Calu3 (cell line): ENCODE measurements around the gene PROZ. TPM values are rescaled to one million over a fixed set of nuclear protein-coding genes. Genes with fewer than 3 reads are reported as not detected.
A peak's percentile ranks its signal among the peaks of the same experiment; 100 is the strongest.

Experiments used
- BruUV-seq: library from RNA; stranded (reverse); fragments of 400-500 nt; replicated peaks from 2 replicates; lab custom pipeline; 2021; lab: Mats Ljungman, UMichigan
- CTCF ChIA-PET: fragments of 300-600 bp; sonication (Branson Sonifier 250); formaldehyde crosslinking; loops from one replicate; lab custom pipeline; 2022; ENCODE audit warnings: antibody characterized with exemption; lab: Charles Lee
- DNase-seq: peaks from one replicate; pipeline ENCODE4 v3.0.0; 2022
- H3K27ac Mint-ChIP-seq: one replicate; pipeline ENCODE4 v1.8.0; 2022; ENCODE audit warnings: mixed read lengths; ENCODE audit not compliant: unreplicated experiment
- H3K27me3 Mint-ChIP-seq: one replicate; pipeline ENCODE4 v1.8.0; 2022; ENCODE audit warnings: mixed read lengths; ENCODE audit not compliant: unreplicated experiment
- H3K36me3 Mint-ChIP-seq: one replicate; pipeline ENCODE4 v1.8.0; 2022; ENCODE audit warnings: mild to moderate bottlenecking, moderate library complexity, mixed read lengths; ENCODE audit not compliant: insufficient read depth, unreplicated experiment
- H3K4me1 Mint-ChIP-seq: one replicate; pipeline ENCODE4 v1.8.0; 2022; ENCODE audit warnings: mild to moderate bottlenecking, low read depth, mixed read lengths; ENCODE audit not compliant: unreplicated experiment
- H3K4me3 Mint-ChIP-seq: one replicate; pipeline ENCODE4 v1.8.0; 2022; ENCODE audit warnings: mild to moderate bottlenecking, low read depth, moderate library complexity, mixed read lengths; ENCODE audit not compliant: unreplicated experiment
- H3K9me3 Mint-ChIP-seq: one replicate; pipeline ENCODE4 v1.8.0; 2022; ENCODE audit warnings: low read depth, mixed read lengths; ENCODE audit not compliant: unreplicated experiment
- intact Hi-C: fragments of 100-400 bp; cut with micrococcal nuclease; formaldehyde crosslinking; loops from one replicate; pipeline ENCODE4 v1.10.0; 2022; ENCODE audit not compliant: unreplicated experiment
- total RNA-seq: library from RNA; stranded (reverse); gene quantifications from 2 replicates; pipeline ENCODE4 v1.2.3, GENCODE V29; 2022
- TF ChIP-seq, protein P1 (sequence below): fragments of 200-600 bp; IDR thresholded peaks from one replicate; pipeline ENCODE4 v1.8.0; 2022; ENCODE audit warnings: antibody characterized with exemption; ENCODE audit not compliant: unreplicated experiment

Gene PROZ
- total RNA-seq, 1 experiment from 2014 or later = not detected

DNA sequence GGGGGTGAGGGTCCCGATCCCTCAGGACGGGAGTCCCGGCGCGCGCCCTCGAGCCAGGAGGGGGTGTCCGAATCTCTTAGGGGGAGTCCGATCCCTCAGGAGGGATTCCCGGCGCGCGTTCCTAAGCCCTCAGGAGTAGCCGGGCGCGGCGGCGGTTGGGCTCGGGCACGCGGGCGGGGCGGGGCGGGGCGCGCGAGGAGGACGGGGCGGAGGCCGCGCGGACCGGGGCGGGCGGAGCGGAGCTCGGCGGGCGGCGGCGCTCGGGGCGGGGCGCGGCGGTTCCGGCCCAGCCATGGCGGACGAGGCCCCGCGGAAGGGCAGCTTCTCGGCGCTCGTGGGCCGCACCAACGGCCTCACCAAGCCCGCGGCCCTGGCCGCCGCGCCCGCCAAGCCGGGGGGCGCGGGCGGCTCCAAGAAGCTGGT lies 50.9 kb downstream of the PROZ start, which contains the start of gene CUL4A:
Gene CUL4A (plus strand): TSS at position 278 of the 423 bp plus-strand sequence. CDS start 15 bp downstream, at position 293.
- no peaks in the 10 kb centered on the region for H3K27me3 Mint-ChIP-seq
- H3K9me3 Mint-ChIP-seq = no peaks in the 10 kb centered on the region
- H3K4me3 Mint-ChIP-seq = peak within 1 kb of the TSS; percentile 67
- CTCF ChIA-PET = interaction anchor here (0.8 kb wide), 1 partner anchor 164 kb away, joined by 5 read pairs; no protein-coding TSS in a partner anchor
- peaks cover 14% of the 10 kb centered on the region for H3K36me3 Mint-ChIP-seq
- TF ChIP-seq, protein P1, sequence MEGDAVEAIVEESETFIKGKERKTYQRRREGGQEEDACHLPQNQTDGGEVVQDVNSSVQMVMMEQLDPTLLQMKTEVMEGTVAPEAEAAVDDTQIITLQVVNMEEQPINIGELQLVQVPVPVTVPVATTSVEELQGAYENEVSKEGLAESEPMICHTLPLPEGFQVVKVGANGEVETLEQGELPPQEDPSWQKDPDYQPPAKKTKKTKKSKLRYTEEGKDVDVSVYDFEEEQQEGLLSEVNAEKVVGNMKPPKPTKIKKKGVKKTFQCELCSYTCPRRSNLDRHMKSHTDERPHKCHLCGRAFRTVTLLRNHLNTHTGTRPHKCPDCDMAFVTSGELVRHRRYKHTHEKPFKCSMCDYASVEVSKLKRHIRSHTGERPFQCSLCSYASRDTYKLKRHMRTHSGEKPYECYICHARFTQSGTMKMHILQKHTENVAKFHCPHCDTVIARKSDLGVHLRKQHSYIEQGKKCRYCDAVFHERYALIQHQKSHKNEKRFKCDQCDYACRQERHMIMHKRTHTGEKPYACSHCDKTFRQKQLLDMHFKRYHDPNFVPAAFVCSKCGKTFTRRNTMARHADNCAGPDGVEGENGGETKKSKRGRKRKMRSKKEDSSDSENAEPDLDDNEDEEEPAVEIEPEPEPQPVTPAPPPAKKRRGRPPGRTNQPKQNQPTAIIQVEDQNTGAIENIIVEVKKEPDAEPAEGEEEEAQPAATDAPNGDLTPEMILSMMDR = no peak
- H3K4me1 Mint-ChIP-seq = no peaks in the 10 kb centered on the region
- no peak within 1 kb of the TSS for H3K27ac Mint-ChIP-seq
- intact Hi-C loops = no loop called here
- DNase-seq = peak; percentile 56
- BruUV-seq = no TSS peak

DNA sequence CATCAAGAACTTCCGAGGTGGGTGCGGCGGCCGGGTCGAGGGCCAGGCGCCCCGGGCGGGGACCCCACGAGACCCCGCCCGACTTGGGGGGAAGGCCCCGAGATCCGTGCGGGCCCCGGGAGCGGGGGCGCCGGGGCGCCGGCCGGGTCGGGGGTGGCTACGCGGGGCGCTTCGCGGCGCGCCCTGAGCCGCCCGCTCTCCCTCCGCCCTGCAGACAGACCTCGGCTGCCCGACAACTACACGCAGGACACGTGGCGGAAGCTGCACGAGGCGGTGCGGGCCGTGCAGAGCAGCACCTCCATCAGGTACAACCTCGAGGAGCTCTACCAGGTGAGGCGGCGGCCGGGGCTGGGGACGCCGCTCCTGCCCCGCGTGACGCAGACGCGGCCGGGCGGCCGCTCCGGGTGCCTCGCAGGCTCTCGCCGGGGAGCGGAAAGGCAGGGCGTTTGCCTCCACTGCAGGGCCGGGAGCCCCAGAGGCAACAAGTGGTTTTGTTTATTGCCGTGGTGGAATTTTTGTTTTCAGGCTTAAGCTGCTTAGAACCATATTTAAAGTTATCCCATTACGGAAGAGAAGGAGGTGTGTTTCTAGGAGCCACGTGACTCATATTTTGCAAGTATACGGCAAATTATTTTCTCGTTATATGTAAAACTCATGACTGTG lies 51.4 kb downstream of the PROZ start:
- CTCF ChIA-PET = no interaction called here
- peaks cover 14% of the 10 kb centered on the region for H3K36me3 Mint-ChIP-seq
- BruUV-seq = no TSS peak
- H3K9me3 Mint-ChIP-seq = no peaks in the 10 kb centered on the region
- TF ChIP-seq, protein P1 = no peak
- no peak overlapping the region for H3K27ac Mint-ChIP-seq
- intact Hi-C loops = no loop called here
- DNase-seq = peak; percentile 40
- H3K27me3 Mint-ChIP-seq = no peaks in the 10 kb centered on the region
- no peaks in the 10 kb centered on the region for H3K4me1 Mint-ChIP-seq
- peak overlapping the region; percentile 57 for H3K4me3 Mint-ChIP-seq

DNA sequence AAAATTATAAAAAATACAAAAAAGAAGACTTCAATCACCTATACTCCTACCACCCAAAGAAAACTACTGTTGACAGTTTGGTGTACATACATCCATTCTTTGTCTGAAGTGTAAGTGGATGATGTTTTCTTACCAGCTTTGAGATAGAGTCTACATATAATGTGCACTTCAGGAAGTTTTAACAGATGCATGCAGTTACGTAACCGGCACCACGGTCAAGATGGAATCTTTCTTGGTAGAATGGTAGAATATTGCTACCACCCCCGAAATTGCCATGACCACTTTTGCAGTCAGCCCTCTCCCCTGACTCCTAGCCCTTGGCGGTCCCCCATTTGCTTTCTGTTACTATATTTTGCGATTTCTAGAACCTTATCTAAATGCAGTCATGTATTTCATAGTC lies 52.4 kb downstream of the PROZ start:
- TF ChIP-seq, protein P1 = no peak
- CTCF ChIA-PET = no interaction called here
- Mint-ChIP-seq H3K27ac (no peak overlapping the region), H3K4me1 (no peaks in the 10 kb centered on the region), H3K9me3 (no peaks in the 10 kb centered on the region), H3K27me3 (no peaks in the 10 kb centered on the region), H3K36me3 (peaks cover 10% of the 10 kb centered on the region), H3K4me3 (no peak overlapping the region)
- TSS peak; percentile 54 for BruUV-seq
- intact Hi-C loops = no loop called here
- DNase-seq = no peak

DNA sequence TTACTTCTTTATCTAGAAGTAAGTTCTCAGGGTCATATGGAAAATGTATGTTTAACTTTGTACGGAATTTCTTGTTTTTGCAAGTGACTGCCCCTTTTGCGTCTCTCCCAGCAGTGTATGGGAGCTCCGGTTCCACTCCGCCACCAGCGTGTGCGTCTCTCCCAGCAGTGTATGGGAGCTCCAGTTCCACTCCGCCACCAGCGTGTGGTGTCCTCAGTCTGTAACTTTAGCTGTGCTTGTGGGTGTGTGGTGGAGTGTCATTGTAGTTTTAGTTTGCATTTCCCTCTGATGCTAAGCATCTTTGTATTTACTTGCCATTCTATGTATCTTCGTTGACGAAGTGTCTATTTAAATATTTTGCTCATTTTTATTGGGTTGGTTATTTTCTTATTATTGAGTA lies 53.3 kb downstream of the PROZ start:
- Mint-ChIP-seq H3K36me3 (peaks cover 9% of the 10 kb centered on the region), H3K27me3 (no peaks in the 10 kb centered on the region), H3K4me1 (no peaks in the 10 kb centered on the region), H3K4me3 (no peak overlapping the region), H3K27ac (no peak overlapping the region), H3K9me3 (no peaks in the 10 kb centered on the region)
- no peak for DNase-seq
- TF ChIP-seq, protein P1 = no peak
- intact Hi-C loops = no loop called here
- BruUV-seq = no TSS peak
- CTCF ChIA-PET = no interaction called here
